WTC11 (cell line): Measurements from ENCODE around the gene ERBB2. TPM values are rescaled to one million over a fixed set of nuclear protein-coding genes. Genes with fewer than 3 reads are reported as not detected.
"Not testable (repeated sequence)": the region's sequence is repeated elsewhere in the genome, so short reads cannot be mapped to it uniquely, and the experiment has no call there.

Experiments
- ATAC-seq: fragments of 200-7000 bp; cut with Tn5 transposase; 2 replicates; pipeline ENCODE4 v1.10.0; 2021; ENCODE audit warnings: mild to moderate bottlenecking, moderate library complexity
- CTCF ChIA-PET: fragments of 300-600 bp; sonication (Branson Sonifier 250); formaldehyde crosslinking; loops from one replicate; lab custom pipeline; 2021; ENCODE audit warnings: antibody characterized with exemption; lab: Charles Lee
- POLR2A ChIA-PET: fragments of 350-600 bp; sonication (Branson Sonifier 250); formaldehyde crosslinking; loops from one replicate; lab custom pipeline; 2021; ENCODE audit warnings: antibody characterized with exemption; lab: Charles Lee
- DNase-seq: peaks from one replicate; pipeline ENCODE4 v3.0.0; 2021; ENCODE audit warnings: low spot score
- H3K27ac Mint-ChIP-seq: 2 replicates; pipeline ENCODE4 v1.8.0; 2021; ENCODE audit warnings: mixed read lengths
- H3K27me3 Mint-ChIP-seq: 2 replicates; pipeline ENCODE4 v1.8.0; 2021; ENCODE audit warnings: low read depth, mild to moderate bottlenecking, moderate library complexity, mixed read lengths
- H3K36me3 Mint-ChIP-seq: 2 replicates; pipeline ENCODE4 v1.8.0; 2021; ENCODE audit warnings: mixed read lengths
- H3K4me1 Mint-ChIP-seq: 2 replicates; pipeline ENCODE4 v1.8.0; 2022; ENCODE audit warnings: mixed read lengths
- H3K4me3 Mint-ChIP-seq: 2 replicates; pipeline ENCODE4 v1.8.0; 2021; ENCODE audit warnings: mild to moderate bottlenecking, moderate library complexity, mixed read lengths
- H3K9me3 Mint-ChIP-seq: 2 replicates; pipeline ENCODE4 v1.8.0; 2021; ENCODE audit warnings: mixed read lengths
- CREB1 ChIP-seq: sonication (generic); formaldehyde crosslinking; IDR thresholded peaks from 2 replicates; pipeline ENCODE4 v1.8.0; 2023; ENCODE audit warnings: mild to moderate bottlenecking, missing genetic modification reagents
- ESRRA ChIP-seq: sonication (generic); formaldehyde crosslinking; IDR thresholded peaks from 2 replicates; pipeline ENCODE4 v1.8.1; 2022; ENCODE audit warnings: mild to moderate bottlenecking, missing genetic modification reagents, borderline replicate concordance
- FOXK1 ChIP-seq: sonication (generic); formaldehyde crosslinking; IDR thresholded peaks from 2 replicates; pipeline ENCODE4 v1.8.0; 2022; ENCODE audit warnings: mild to moderate bottlenecking, moderate library complexity, missing genetic modification reagents
- GTF2I ChIP-seq: fragments of 250-450 bp; sonication (Bioruptor Pico); conservative IDR thresholded peaks from 2 replicates; pipeline ENCODE4 v1.4.0; 2021; ENCODE audit warnings: mild to moderate bottlenecking
- MYBL2 ChIP-seq: sonication (generic); formaldehyde crosslinking; IDR thresholded peaks from 2 replicates; pipeline ENCODE4 v1.8.1; 2023; ENCODE audit warnings: mild to moderate bottlenecking, moderate library complexity, missing genetic modification reagents
- NFATC4 ChIP-seq: fragments of 250-450 bp; sonication (Bioruptor Pico); IDR thresholded peaks from 2 replicates; pipeline ENCODE4 v1.9.0; 2021; ENCODE audit warnings: mild to moderate bottlenecking
- NR2C2 ChIP-seq: sonication (generic); formaldehyde crosslinking; IDR thresholded peaks from 2 replicates; pipeline ENCODE4 v1.8.0; 2022; ENCODE audit warnings: mild to moderate bottlenecking, missing genetic modification reagents
- SMAD3 ChIP-seq: sonication (generic); formaldehyde crosslinking; IDR thresholded peaks from 2 replicates; pipeline ENCODE4 v1.8.0; 2022; ENCODE audit warnings: missing genetic modification reagents, mild to moderate bottlenecking, borderline replicate concordance
- TCF7 ChIP-seq: sonication (generic); formaldehyde crosslinking; IDR thresholded peaks from 2 replicates; pipeline ENCODE4 v1.8.0; 2022; ENCODE audit warnings: mild to moderate bottlenecking, low read depth, missing genetic modification reagents, moderate library complexity
- total RNA-seq: library from RNA; stranded (reverse); gene quantifications from 3 replicates; pipeline ENCODE4 v1.2.3, GENCODE V29; 2021
- TF ChIP-seq, protein P1 (sequence below): sonication (generic); formaldehyde crosslinking; IDR thresholded peaks from 2 replicates; pipeline ENCODE4 v1.8.0; 2022; ENCODE audit warnings: mild to moderate bottlenecking, missing genetic modification reagents
- TF ChIP-seq, protein P2 (sequence below): fragments of 250-450 bp; sonication (Bioruptor Pico); conservative IDR thresholded peaks from 2 replicates; pipeline ENCODE4 v1.9.0; 2021; ENCODE audit warnings: mild to moderate bottlenecking
- TF ChIP-seq, protein P3 (sequence below): sonication (generic); formaldehyde crosslinking; IDR thresholded peaks from 2 replicates; pipeline ENCODE4 v1.8.0; 2023; ENCODE audit warnings: mild to moderate bottlenecking, missing genetic modification reagents
- TF ChIP-seq, protein P4 (sequence below): sonication (generic); formaldehyde crosslinking; IDR thresholded peaks from 2 replicates; pipeline ENCODE4 v1.8.0; 2023; ENCODE audit warnings: missing genetic modification reagents, mild to moderate bottlenecking, borderline replicate concordance
- TF ChIP-seq, protein P5 (sequence below): sonication (generic); formaldehyde crosslinking; IDR thresholded peaks from 2 replicates; pipeline ENCODE4 v1.8.0; 2022; ENCODE audit warnings: mild to moderate bottlenecking, missing genetic modification reagents
- TF ChIP-seq, protein P6 (sequence below): fragments of 250-450 bp; sonication (Bioruptor Pico); IDR thresholded peaks from 2 replicates; pipeline ENCODE4 v1.9.0; 2021; ENCODE audit warnings: mild to moderate bottlenecking
- TF ChIP-seq, protein P7 (sequence below): sonication (generic); formaldehyde crosslinking; IDR thresholded peaks from 2 replicates; pipeline ENCODE4 v1.8.1; 2022; ENCODE audit warnings: low read depth, mild to moderate bottlenecking, moderate library complexity, missing genetic modification reagents, borderline replicate concordance

ERBB2 gene
- total RNA-seq, 1 experiment from 2014 or later = 209 TPM

DNA sequence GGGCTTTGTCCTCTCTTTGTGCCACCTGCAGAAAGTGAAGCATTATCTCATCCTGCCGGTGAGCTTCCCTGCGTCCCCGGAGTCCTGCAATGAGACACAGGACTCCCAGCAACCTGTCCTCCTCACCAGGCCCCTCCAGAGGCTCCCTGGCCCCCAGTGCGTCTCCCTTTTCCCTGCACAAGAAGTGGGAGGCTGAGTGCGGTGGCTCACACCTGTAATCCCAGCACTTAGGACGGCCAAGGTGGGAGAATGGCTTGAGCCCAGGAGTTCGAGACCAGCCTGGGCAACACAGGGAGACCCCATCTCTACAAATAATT is 46.2 kb downstream of the ERBB2 start:
- Mint-ChIP-seq H3K9me3 (no peaks in the 10 kb centered on the region), H3K27ac (no peak overlapping the region; the same call in 1 of the 2 replicates), H3K36me3 (peaks cover 23% of the 10 kb centered on the region), H3K4me3 (no peak overlapping the region), H3K4me1 (peaks cover 27% of the 10 kb centered on the region), H3K27me3 (no peaks in the 10 kb centered on the region)
- no peak for DNase-seq
- no peak for ATAC-seq
- ChIA-PET CTCF (interaction anchor here (1.6 kb wide), 1 partner anchor 74 kb away, joined by 3 read pairs; no protein-coding TSS in a partner anchor), POLR2A (no interaction called here)
- TF ChIP-seq, protein P1, sequence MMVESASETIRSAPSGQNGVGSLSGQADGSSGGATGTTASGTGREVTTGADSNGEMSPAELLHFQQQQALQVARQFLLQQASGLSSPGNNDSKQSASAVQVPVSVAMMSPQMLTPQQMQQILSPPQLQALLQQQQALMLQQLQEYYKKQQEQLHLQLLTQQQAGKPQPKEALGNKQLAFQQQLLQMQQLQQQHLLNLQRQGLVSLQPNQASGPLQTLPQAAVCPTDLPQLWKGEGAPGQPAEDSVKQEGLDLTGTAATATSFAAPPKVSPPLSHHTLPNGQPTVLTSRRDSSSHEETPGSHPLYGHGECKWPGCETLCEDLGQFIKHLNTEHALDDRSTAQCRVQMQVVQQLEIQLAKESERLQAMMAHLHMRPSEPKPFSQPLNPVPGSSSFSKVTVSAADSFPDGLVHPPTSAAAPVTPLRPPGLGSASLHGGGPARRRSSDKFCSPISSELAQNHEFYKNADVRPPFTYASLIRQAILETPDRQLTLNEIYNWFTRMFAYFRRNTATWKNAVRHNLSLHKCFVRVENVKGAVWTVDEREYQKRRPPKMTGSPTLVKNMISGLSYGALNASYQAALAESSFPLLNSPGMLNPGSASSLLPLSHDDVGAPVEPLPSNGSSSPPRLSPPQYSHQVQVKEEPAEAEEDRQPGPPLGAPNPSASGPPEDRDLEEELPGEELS = no peak
- no peak for TF ChIP-seq TCF7 (CRISPR knock-in tag)
- no peak for TF ChIP-seq FOXK1

DNA sequence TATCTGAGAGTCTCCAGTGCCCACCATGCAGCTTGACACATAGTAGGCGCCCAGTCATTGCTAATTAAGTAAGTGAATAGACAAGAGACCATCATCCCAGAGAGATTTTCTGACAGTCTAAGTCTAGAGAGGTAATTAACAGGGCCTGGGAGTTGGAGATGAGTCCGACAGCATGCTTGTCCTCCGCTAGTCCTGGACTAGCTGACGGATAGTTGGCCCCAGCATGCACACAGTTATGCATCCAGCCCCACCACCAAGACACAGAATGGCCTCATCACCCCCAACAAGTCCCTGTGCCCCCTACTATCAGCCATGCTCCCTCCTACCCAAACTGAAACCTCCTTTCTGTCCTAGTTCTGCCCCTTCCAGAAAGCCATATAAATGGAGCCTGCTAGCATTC is 47.9 kb downstream of the ERBB2 start:
- POLR2A ChIA-PET = no interaction called here
- Mint-ChIP-seq H3K9me3 (no peaks in the 10 kb centered on the region), H3K27me3 (no peaks in the 10 kb centered on the region; the same call in none of the 2 replicates), H3K27ac (no peak overlapping the region), H3K36me3 (peaks cover 23% of the 10 kb centered on the region), H3K4me3 (no peak overlapping the region), H3K4me1 (peaks cover 38% of the 10 kb centered on the region)
- ATAC-seq (no peak), DNase-seq (no peak)
- TF ChIP-seq, protein P2, sequence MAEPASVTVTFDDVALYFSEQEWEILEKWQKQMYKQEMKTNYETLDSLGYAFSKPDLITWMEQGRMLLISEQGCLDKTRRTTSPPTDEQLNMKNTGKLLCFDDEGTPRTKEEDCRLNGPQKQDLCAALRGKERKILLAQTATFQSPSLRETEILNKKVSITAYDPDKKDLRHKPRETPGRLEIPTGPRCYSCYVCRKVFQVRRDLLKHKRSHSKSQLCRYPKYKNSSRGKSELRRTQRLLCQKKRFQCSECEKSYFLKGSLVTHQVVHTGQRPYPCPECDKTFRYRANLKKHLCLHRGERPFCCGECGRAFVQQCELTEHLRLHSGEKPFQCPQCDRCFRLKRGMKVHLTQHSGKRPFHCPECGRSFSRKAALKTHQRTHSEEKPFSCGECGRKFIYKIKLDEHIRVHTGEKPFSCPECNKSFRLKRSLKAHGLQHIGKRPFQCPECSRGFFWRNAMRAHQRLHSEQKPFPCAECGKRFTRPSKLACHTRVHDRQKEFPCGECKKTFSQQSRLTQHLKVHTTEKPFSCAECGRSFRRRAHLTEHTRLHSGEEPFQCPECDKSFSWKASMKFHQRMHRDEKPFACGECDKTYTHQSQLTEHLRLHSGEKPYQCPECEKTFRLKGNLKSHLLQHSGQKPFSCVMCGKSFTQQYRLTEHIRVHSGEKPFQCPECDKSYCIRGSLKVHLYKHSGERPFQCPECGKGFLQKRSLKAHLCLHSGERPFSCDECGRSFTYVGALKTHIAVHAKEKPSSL (CRISPR knock-in tag) = no peak
- TF ChIP-seq, protein P3, sequence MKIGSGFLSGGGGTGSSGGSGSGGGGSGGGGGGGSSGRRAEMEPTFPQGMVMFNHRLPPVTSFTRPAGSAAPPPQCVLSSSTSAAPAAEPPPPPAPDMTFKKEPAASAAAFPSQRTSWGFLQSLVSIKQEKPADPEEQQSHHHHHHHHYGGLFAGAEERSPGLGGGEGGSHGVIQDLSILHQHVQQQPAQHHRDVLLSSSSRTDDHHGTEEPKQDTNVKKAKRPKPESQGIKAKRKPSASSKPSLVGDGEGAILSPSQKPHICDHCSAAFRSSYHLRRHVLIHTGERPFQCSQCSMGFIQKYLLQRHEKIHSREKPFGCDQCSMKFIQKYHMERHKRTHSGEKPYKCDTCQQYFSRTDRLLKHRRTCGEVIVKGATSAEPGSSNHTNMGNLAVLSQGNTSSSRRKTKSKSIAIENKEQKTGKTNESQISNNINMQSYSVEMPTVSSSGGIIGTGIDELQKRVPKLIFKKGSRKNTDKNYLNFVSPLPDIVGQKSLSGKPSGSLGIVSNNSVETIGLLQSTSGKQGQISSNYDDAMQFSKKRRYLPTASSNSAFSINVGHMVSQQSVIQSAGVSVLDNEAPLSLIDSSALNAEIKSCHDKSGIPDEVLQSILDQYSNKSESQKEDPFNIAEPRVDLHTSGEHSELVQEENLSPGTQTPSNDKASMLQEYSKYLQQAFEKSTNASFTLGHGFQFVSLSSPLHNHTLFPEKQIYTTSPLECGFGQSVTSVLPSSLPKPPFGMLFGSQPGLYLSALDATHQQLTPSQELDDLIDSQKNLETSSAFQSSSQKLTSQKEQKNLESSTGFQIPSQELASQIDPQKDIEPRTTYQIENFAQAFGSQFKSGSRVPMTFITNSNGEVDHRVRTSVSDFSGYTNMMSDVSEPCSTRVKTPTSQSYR (CRISPR knock-in tag) = no peak
- TF ChIP-seq, protein P4, sequence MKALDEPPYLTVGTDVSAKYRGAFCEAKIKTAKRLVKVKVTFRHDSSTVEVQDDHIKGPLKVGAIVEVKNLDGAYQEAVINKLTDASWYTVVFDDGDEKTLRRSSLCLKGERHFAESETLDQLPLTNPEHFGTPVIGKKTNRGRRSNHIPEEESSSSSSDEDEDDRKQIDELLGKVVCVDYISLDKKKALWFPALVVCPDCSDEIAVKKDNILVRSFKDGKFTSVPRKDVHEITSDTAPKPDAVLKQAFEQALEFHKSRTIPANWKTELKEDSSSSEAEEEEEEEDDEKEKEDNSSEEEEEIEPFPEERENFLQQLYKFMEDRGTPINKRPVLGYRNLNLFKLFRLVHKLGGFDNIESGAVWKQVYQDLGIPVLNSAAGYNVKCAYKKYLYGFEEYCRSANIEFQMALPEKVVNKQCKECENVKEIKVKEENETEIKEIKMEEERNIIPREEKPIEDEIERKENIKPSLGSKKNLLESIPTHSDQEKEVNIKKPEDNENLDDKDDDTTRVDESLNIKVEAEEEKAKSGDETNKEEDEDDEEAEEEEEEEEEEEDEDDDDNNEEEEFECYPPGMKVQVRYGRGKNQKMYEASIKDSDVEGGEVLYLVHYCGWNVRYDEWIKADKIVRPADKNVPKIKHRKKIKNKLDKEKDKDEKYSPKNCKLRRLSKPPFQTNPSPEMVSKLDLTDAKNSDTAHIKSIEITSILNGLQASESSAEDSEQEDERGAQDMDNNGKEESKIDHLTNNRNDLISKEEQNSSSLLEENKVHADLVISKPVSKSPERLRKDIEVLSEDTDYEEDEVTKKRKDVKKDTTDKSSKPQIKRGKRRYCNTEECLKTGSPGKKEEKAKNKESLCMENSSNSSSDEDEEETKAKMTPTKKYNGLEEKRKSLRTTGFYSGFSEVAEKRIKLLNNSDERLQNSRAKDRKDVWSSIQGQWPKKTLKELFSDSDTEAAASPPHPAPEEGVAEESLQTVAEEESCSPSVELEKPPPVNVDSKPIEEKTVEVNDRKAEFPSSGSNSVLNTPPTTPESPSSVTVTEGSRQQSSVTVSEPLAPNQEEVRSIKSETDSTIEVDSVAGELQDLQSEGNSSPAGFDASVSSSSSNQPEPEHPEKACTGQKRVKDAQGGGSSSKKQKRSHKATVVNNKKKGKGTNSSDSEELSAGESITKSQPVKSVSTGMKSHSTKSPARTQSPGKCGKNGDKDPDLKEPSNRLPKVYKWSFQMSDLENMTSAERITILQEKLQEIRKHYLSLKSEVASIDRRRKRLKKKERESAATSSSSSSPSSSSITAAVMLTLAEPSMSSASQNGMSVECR (CRISPR knock-in tag) = no peak
- no peak for TF ChIP-seq NR2C2
- TF ChIP-seq CREB1 (CRISPR knock-in tag) = no peak
- no peak for TF ChIP-seq MYBL2 (CRISPR knock-in tag)
- TF ChIP-seq, protein P5, sequence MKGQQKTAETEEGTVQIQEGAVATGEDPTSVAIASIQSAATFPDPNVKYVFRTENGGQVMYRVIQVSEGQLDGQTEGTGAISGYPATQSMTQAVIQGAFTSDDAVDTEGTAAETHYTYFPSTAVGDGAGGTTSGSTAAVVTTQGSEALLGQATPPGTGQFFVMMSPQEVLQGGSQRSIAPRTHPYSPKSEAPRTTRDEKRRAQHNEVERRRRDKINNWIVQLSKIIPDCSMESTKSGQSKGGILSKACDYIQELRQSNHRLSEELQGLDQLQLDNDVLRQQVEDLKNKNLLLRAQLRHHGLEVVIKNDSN (CRISPR knock-in tag) = no peak
- no peak for TF ChIP-seq ESRRA (CRISPR knock-in tag)
- TF ChIP-seq SMAD3 (CRISPR knock-in tag) = no peak
- TF ChIP-seq, protein P6, sequence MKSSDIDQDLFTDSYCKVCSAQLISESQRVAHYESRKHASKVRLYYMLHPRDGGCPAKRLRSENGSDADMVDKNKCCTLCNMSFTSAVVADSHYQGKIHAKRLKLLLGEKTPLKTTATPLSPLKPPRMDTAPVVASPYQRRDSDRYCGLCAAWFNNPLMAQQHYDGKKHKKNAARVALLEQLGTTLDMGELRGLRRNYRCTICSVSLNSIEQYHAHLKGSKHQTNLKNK (CRISPR knock-in tag) = no peak
- TF ChIP-seq GTF2I (CRISPR knock-in tag) = no peak
- no peak for TF ChIP-seq NFATC4
- TF ChIP-seq, protein P7, sequence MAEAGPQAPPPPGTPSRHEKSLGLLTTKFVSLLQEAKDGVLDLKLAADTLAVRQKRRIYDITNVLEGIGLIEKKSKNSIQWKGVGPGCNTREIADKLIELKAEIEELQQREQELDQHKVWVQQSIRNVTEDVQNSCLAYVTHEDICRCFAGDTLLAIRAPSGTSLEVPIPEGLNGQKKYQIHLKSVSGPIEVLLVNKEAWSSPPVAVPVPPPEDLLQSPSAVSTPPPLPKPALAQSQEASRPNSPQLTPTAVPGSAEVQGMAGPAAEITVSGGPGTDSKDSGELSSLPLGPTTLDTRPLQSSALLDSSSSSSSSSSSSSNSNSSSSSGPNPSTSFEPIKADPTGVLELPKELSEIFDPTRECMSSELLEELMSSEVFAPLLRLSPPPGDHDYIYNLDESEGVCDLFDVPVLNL (CRISPR knock-in tag) = no peak
- CTCF ChIA-PET = interaction anchor here (1.0 to 9.2 kb wide), 3 partner anchors 18 to 126 kb away, joined by 3 to 79 read pairs (median 4); partner anchors contain the start of gene MIEN1

DNA sequence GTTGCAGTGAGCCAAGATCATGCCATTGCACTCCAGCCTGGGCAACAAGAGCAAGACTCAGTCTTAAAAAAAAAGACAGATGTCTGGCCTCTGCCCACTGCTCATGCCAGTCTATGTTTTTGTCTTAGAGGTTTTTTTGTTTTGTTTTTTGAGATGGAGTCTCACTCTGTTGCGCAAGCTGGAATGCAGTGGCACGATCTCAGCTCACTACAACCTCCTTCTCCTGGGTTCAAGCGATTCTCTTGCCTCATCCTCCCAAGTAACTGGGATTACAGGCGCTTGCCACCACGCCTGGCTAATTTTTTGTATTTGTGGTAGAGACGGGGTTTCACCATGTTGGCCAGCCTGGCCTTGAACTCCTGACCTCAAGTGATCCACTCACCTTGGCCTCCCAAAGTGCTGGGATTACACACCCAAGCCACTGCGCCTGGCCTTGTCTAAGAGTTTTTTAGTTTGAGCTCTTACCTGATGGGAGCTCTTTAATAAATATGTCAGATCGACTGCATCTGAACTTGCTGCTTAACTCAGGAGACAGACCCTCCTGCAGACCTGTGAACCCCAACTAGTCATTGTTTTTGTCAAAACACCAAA is 48.7 kb downstream of the ERBB2 start:
- ChIA-PET CTCF (interaction anchor here (1.1 to 9.2 kb wide), 3 partner anchors 19 to 127 kb away, joined by 3 to 79 read pairs (median 4); partner anchors contain the start of gene MIEN1), POLR2A (interaction anchor here (0.6 kb wide), 1 partner anchor 885 kb away, joined by 3 read pairs; no protein-coding TSS in a partner anchor)
- H3K4me3 Mint-ChIP-seq, H3K27me3 Mint-ChIP-seq, DNase-seq, H3K9me3 Mint-ChIP-seq, ATAC-seq: not testable (repeated sequence)
- Mint-ChIP-seq H3K4me1 (peaks cover 45% of the 10 kb centered on the region), H3K36me3 (peaks cover 17% of the 10 kb centered on the region), H3K27ac (peak overlapping the region; percentile 52; the same call in 1 of the 2 replicates)
